ENCODE results near the gene IRF7.
A peak's percentile ranks its signal among the peaks of the same experiment; 100 is the strongest.

The IRF7 gene

DNA sequence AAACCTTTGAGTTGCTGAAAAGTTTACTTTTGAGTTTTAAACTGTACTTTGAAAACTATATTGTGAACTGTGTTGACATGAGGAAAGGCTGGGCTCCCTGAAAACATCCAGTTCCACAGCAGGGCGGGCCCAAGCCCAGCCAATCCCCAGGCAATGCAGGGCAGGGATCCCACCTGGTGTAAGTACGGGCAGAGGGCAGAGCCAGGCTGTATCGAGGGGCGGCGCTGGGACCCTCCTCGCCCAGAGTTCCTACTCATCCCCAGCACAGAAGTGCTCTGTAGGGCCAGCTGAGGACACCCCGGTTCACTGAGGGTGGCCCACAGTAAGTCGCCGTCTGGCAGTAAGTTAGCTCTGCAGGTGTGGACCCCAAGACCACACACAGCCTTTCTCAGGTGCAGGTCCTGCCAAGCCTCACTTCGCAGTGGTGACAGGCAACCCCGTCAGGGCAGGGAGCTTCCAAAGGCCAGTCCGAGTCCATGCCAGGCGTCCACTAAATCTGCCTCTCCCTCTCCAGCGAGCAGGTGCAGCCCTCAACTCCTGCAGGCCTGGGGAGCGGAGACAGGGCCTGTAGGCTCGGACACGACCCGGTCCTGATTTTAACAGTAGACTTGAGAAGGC is 48.6 kb downstream of the IRF7 start:
- Histone ChIP-seq H3K9me3 (no peaks in the 10 kb centered on the region), H3K4me3 (ENCODE audit: low read depth in 1 of 2, low read length in 1 of 2) (peak overlapping the region in 1 of 2 experiments; percentile 67), H3K27ac (no peak overlapping the region), H3K4me1 (ENCODE audit: control insufficient read depth in 1 of 2, insufficient read depth in 1 of 2, low read depth in 1 of 2, low read length in 1 of 2) (peaks cover 13 to 19% of the 10 kb centered on the region in 2 experiments), H3K36me3 (peaks cover 19% of the 10 kb centered on the region), H3K27me3 (peaks cover 63% of the 10 kb centered on the region)
- TF ChIP-seq, protein P1, sequence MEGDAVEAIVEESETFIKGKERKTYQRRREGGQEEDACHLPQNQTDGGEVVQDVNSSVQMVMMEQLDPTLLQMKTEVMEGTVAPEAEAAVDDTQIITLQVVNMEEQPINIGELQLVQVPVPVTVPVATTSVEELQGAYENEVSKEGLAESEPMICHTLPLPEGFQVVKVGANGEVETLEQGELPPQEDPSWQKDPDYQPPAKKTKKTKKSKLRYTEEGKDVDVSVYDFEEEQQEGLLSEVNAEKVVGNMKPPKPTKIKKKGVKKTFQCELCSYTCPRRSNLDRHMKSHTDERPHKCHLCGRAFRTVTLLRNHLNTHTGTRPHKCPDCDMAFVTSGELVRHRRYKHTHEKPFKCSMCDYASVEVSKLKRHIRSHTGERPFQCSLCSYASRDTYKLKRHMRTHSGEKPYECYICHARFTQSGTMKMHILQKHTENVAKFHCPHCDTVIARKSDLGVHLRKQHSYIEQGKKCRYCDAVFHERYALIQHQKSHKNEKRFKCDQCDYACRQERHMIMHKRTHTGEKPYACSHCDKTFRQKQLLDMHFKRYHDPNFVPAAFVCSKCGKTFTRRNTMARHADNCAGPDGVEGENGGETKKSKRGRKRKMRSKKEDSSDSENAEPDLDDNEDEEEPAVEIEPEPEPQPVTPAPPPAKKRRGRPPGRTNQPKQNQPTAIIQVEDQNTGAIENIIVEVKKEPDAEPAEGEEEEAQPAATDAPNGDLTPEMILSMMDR (IDR thresholded peaks at IDR 0.05) = no peak

DNA sequence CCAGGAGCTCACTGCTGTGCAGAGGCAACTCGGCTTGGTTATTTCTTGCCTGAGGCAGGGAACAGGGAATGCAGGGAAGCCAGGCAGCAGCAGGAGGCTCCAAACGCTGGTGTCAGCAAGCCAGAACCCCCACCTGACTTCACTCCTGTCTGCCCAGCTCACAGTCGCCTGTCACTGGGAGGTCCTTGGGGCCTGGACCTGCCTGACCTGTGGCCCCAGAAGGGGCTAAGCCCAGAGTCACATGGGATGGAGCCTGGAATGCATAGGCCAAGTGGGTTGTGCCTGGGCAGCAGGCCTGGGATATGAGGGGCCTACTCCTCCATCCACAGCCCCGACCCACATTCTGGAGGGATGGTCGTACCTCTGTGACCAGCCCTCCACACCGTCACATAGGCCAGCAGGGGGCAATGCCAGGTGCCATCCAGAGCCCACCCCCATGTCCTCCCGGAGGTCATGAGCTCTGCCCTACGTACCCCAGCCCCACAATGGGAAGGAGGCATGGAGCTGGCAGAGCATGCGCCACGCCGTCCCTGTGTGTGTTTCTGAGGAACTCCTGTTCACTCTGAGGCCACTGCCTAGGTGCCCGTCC is 49.7 kb downstream of the IRF7 start:
- H3K4me1 ChIP-seq (ENCODE audit: control insufficient read depth in 1 of 2, insufficient read depth in 1 of 2, low read depth in 1 of 2, low read length in 1 of 2) = peaks cover 24 to 27% of the 10 kb centered on the region in 2 experiments
- H3K9me3 ChIP-seq = no peaks in the 10 kb centered on the region
- no peak overlapping the region for H3K4me3 ChIP-seq (ENCODE audit: low read depth in 1 of 2, low read length in 1 of 2)
- peaks cover 52% of the 10 kb centered on the region for H3K27me3 ChIP-seq
- peaks cover 19% of the 10 kb centered on the region for H3K36me3 ChIP-seq
- TF ChIP-seq, protein P1 (IDR thresholded peaks at IDR 0.05) = no peak
- H3K27ac ChIP-seq = no peak overlapping the region

DNA sequence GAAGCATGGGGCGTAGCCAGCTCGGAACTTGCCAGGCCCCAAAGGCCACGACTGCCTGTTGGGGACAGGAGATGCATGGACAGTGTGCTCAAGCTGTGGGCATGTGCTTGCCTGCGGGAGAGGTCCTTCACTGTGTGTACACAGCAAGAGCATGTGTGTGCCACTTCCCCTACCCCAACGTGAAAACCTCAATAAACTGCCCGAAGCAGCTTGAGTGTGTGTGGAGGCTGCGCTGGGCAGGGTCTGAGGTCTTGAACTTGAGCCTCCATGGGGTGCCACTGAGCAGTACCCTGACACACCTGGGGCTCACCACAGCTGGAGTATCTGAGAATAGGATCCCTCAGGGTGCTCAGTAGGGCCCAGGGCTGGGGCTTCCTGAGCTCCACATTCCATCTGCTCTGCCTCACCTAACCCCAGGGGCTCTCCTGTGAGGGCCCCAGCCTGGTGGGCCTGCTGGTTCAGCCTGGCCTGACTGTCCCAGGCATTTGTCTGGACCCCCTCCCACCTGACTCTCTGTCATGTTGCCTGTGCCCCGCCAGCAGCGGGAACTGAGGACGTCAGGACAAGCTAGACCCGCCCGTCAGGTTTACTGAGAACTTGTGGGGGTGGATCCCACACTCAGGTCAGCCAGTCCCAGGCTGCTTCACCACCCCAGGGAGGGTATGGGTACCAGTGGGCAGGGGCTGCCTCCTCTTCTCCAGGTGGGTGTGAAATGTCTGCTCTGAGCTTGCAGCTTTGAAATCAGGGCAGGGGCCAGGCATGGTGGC is 51.8 kb downstream of the IRF7 start:
- H3K9me3 ChIP-seq = no peaks in the 10 kb centered on the region
- no peak overlapping the region for H3K27ac ChIP-seq
- peaks cover 30 to 32% of the 10 kb centered on the region in 2 experiments for H3K4me1 ChIP-seq (ENCODE audit: control insufficient read depth in 1 of 2, insufficient read depth in 1 of 2, low read depth in 1 of 2, low read length in 1 of 2)
- peaks cover 41% of the 10 kb centered on the region for H3K27me3 ChIP-seq
- no peak overlapping the region for H3K4me3 ChIP-seq (ENCODE audit: low read depth in 1 of 2, low read length in 1 of 2)
- H3K36me3 ChIP-seq = peaks cover 19% of the 10 kb centered on the region
- TF ChIP-seq, protein P1 (IDR thresholded peaks at IDR 0.05) = no peak

DNA sequence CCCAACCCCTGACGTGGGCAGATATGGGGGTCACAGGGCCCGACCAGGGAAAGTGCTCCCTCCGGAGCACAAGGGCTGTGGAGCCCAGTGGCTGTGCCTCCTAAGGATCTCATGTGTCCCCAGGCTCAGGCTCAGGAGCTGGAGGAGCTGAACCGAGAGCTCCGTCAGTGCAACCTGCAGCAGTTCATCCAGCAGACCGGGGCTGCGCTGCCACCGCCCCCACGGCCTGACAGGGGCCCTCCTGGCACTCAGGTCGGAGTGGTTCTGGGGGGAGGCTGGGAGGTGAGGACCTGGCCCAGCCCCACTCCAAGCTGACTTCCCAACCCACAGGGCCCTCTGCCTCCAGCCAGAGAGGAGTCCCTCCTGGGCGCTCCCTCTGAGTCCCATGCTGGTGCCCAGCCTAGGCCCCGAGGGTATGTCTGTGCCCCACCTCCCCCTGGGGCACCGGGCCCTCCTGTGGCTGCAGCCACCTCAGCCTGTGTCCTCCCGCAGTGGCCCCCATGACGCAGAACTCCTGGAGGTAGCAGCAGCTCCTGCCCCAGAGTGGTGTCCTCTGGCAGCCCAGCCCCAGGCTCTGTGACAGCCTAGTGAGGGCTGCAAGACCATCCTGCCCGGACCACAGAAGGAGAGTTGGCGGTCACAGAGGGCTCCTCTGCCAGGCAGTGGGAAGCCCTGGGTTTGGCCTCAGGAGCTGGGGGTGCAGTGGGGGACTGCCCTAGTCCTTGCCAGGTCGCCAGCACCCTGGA is 52.5 kb downstream of the IRF7 start:
- TF ChIP-seq, protein P1 (IDR thresholded peaks at IDR 0.05) = no peak
- H3K27ac ChIP-seq = no peak overlapping the region
- H3K4me3 ChIP-seq (ENCODE audit: low read depth in 1 of 2, low read length in 1 of 2) = no peak overlapping the region
- peaks cover 19% of the 10 kb centered on the region for H3K36me3 ChIP-seq
- H3K27me3 ChIP-seq = peaks cover 41% of the 10 kb centered on the region
- H3K4me1 ChIP-seq (ENCODE audit: control insufficient read depth in 1 of 2, insufficient read depth in 1 of 2, low read depth in 1 of 2, low read length in 1 of 2) = peaks cover 25 to 30% of the 10 kb centered on the region in 2 experiments
- no peaks in the 10 kb centered on the region for H3K9me3 ChIP-seq

Measured in neutrophil (primary cell).